ENCODE results near the gene S100Z.

GRCh38 chr5:76811214-76811613, 38.6 kb upstream of the S100Z start:
- TF ChIP-seq, protein P1, sequence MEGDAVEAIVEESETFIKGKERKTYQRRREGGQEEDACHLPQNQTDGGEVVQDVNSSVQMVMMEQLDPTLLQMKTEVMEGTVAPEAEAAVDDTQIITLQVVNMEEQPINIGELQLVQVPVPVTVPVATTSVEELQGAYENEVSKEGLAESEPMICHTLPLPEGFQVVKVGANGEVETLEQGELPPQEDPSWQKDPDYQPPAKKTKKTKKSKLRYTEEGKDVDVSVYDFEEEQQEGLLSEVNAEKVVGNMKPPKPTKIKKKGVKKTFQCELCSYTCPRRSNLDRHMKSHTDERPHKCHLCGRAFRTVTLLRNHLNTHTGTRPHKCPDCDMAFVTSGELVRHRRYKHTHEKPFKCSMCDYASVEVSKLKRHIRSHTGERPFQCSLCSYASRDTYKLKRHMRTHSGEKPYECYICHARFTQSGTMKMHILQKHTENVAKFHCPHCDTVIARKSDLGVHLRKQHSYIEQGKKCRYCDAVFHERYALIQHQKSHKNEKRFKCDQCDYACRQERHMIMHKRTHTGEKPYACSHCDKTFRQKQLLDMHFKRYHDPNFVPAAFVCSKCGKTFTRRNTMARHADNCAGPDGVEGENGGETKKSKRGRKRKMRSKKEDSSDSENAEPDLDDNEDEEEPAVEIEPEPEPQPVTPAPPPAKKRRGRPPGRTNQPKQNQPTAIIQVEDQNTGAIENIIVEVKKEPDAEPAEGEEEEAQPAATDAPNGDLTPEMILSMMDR (IDR thresholded peaks at IDR 0.05): no peak
- no peak for TF ChIP-seq EP300 (IDR thresholded peaks at IDR 0.05)
